ENCODE data around the gene BCL7B. TPM values are rescaled to one million over a fixed set of nuclear protein-coding genes. Genes with fewer than 3 reads are reported as not detected.

BCL7B gene
- total and polyA plus RNA-seq, 2 of the 13 experiments (the other 11 are each of a cell fraction or from before 2014, with no cell fraction given), result 24.3 to 38.2 TPM

DNA sequence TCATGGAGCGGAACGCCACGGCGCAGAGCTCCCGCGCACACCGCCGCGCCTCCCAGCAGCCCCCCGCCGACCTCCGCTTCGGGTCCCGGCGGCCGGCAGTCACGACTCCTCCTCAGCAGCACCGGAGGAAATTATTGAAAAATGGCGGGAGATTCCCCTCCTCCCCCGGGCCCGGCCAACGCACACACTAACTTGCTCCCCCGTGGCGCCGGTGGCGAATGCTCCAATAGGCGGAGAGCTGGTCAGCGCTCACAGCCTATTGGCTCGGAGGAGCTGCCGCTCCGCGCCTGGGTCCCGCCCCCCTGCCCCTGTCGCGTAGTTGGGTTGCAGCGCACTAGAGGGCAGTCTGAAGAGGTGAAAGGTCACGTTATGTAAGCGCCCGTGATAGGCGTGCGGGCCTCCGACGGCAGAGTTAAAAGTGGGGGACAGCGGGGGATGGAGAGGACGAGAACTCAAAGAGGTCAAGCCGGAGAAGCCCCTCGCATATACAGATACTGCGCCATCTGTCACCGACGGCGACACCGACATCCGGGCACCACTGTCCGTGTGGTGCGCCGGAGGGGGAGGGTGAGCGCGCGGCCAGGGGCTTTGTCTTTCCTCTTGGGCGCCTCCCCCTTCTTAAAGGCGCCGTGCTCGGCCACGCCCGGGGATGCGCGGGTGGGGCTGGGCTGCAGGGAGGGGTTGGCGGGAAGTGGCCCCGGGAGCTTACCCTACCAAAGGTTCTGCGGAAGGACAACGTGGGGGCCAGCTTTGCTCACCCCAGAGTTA is 35.2 kb downstream of the BCL7B start, which contains the start of gene BAZ1B (continued):
- TF ChIP-seq ZNF703 (CRISPR knock-in tag; IDR thresholded peaks at IDR 0.05; ENCODE audit: borderline replicate concordance) (no peak; the same call in 1 of the 2 replicates), ZBTB25 (CRISPR knock-in tag; IDR thresholded peaks at IDR 0.05) (no peak), ZNF432 (CRISPR knock-in tag; IDR thresholded peaks at IDR 0.05; ENCODE audit: borderline replicate concordance) (no peak), ATRX (CRISPR knock-in tag; IDR thresholded peaks at IDR 0.05; ENCODE audit: borderline replicate concordance) (no peak), ZNF530 (CRISPR knock-in tag; IDR thresholded peaks at IDR 0.05; ENCODE audit: low read depth) (no peak), ZNF775 (CRISPR knock-in tag; IDR thresholded peaks at IDR 0.05; ENCODE audit: borderline replicate concordance) (no peak), ARID3A (IDR thresholded peaks at IDR 0.05; ENCODE audit: low read depth, low read length) (no peak), ZNF30 (CRISPR knock-in tag; IDR thresholded peaks at IDR 0.05) (no peak), ZNF510 (CRISPR knock-in tag; IDR thresholded peaks at IDR 0.05; ENCODE audit: low read depth) (peak; percentile 31; the same call in 1 of the 2 replicates), NFIB (CRISPR knock-in tag; IDR thresholded peaks at IDR 0.05; ENCODE audit: borderline replicate concordance) (no peak), FOXK1 (CRISPR knock-in tag; IDR thresholded peaks at IDR 0.05; ENCODE audit: borderline replicate concordance, low read depth) (0 out of 2 replicates have a peak, but pooled peaks have one; percentile 54), HMG20B (CRISPR knock-in tag; conservative IDR thresholded peaks at IDR 0.05) (no peak), CREB1 (IDR thresholded peaks at IDR 0.05) (peak; percentile 81), CREB1 (CRISPR knock-in tag; IDR thresholded peaks at IDR 0.05) (peak; percentile 85), NR2F1 (CRISPR knock-in tag; IDR thresholded peaks at IDR 0.05) (peak; percentile 95 to 98), THRA (CRISPR knock-in tag; IDR thresholded peaks at IDR 0.05; ENCODE audit: borderline replicate concordance) (0 out of 2 replicates have a peak, but pooled peaks have one; percentile 39), SMARCC2 (IDR thresholded peaks at IDR 0.05) (no peak), ZNF790 (CRISPR knock-in tag; IDR thresholded peaks at IDR 0.05; ENCODE audit: borderline replicate concordance) (peak; percentile 48; the same call in 1 of the 2 replicates), MXD3 (CRISPR knock-in tag; IDR thresholded peaks at IDR 0.05) (peak; percentile 62), MED13 (CRISPR knock-in tag; IDR thresholded peaks at IDR 0.05) (peak; percentile 51; the same call in 1 of the 2 replicates), PCBP1 (IDR thresholded peaks at IDR 0.05; ENCODE audit: borderline replicate concordance, low read depth, low read length) (peak; percentile 98), BHLHE40 (IDR thresholded peaks at IDR 0.05; ENCODE audit: low read length) (peak; percentile 74), SMC3 (IDR thresholded peaks at IDR 0.05; ENCODE audit: low read length) (no peak), SNAI1 (CRISPR knock-in tag; IDR thresholded peaks at IDR 0.05; ENCODE audit: borderline replicate concordance) (no peak; the same call in 1 of the 2 replicates), ATF1 (CRISPR knock-in tag; IDR thresholded peaks at IDR 0.05) (peak; percentile 72)
- TF ChIP-seq, protein P1, sequence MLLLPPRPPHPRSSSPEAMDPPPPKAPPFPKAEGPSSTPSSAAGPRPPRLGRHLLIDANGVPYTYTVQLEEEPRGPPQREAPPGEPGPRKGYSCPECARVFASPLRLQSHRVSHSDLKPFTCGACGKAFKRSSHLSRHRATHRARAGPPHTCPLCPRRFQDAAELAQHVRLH (CRISPR knock-in tag; IDR thresholded peaks at IDR 0.05; ENCODE audit: borderline replicate concordance, low read depth), result no peak
